GM12878 (cell line): ENCODE results near the gene CUL9.

Experiments used
- BACH1 ChIP-seq: fragments of 450-650 bp; IDR thresholded peaks from 2 replicates; pipeline ENCODE4 v1.6.1; 2017; ENCODE audit warnings: mild to moderate bottlenecking, borderline replicate concordance
- POLR2AphosphoS5 ChIP-seq: IDR thresholded peaks from 2 replicates; pipeline ENCODE4 v1.6.1; 2011; ENCODE audit warnings: mild to moderate bottlenecking, low read length, inconsistent platforms
- SMC3 ChIP-seq: IDR thresholded peaks from 2 replicates; pipeline ENCODE4 v1.6.1; 2011; ENCODE audit warnings: low read length, improper control_type of control experiment, borderline replicate concordance
- SPI1 ChIP-seq: IDR thresholded peaks from 2 replicates; pipeline ENCODE4 v1.6.1; 2011; ENCODE audit warnings: low read depth, mild to moderate bottlenecking, low read length, moderate library complexity, borderline replicate concordance; ENCODE audit not compliant: insufficient read depth
- SREBF2 ChIP-seq: IDR thresholded peaks from 2 replicates; pipeline ENCODE4 v1.6.1; 2012; ENCODE audit warnings: mild to moderate bottlenecking, low read length
- ZSCAN29 ChIP-seq: fragments of 450-650 bp; IDR thresholded peaks from 2 replicates; pipeline ENCODE4 v1.6.1; 2017; ENCODE audit warnings: mild to moderate bottlenecking, moderate library complexity
- TF ChIP-seq, protein P1 (sequence below): IDR thresholded peaks from 2 replicates; pipeline ENCODE4 v1.6.1; 2012; ENCODE audit warnings: low read length, inconsistent platforms
- TF ChIP-seq, protein P2 (sequence below): IDR thresholded peaks from 2 replicates; pipeline ENCODE4 v1.6.1; 2012; ENCODE audit warnings: mild to moderate bottlenecking, low read depth, low read length
- TF ChIP-seq, protein P3 (sequence below), 3 experiments: IDR thresholded peaks in 2 of 3; conservative IDR thresholded peaks in 1 of 3; 2 replicates each; pipeline ENCODE4 v1.5.1; 2011; ENCODE audit warnings: low read depth in 3 of 3, low read length in 3 of 3, mild to moderate bottlenecking in 3 of 3, control low read depth in 2 of 3, moderate library complexity in 2 of 3, inconsistent platforms in 1 of 3, mixed read lengths in 1 of 3; ENCODE audit not compliant: control insufficient read depth in 2 of 3, insufficient read depth in 1 of 3; ENCODE audit errors: extremely low read depth in 1 of 3

DNA sequence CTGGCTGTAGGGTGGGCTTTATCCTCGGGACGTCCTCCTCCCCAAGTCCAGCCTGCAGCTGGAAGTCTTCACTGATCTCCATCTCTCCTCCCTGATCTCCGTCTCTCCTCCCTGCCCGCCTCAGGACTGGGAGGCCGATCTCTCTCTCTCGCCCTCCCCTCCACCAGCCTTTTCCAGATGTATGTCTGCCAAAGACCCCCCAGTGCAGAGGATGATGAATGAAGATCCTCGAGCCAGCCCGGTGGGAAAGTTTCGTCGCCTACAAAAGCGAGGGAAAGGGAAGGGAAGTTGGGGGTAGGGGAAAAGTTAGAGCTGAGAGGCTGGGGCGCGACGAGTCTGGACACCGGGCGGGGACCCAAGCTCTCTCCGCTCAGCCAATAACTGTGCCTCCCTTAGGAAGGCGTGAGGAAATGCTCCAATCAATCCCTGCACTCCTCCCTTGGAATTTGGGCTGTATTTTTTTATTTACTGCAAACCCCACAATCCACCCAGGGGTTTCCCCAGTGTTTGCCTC lies 11.5 kb upstream of the CUL9 start:
- TF ChIP-seq ZSCAN29: no peak
- no peak for TF ChIP-seq SMC3
- TF ChIP-seq, protein P1, sequence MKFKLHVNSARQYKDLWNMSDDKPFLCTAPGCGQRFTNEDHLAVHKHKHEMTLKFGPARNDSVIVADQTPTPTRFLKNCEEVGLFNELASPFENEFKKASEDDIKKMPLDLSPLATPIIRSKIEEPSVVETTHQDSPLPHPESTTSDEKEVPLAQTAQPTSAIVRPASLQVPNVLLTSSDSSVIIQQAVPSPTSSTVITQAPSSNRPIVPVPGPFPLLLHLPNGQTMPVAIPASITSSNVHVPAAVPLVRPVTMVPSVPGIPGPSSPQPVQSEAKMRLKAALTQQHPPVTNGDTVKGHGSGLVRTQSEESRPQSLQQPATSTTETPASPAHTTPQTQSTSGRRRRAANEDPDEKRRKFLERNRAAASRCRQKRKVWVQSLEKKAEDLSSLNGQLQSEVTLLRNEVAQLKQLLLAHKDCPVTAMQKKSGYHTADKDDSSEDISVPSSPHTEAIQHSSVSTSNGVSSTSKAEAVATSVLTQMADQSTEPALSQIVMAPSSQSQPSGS: no peak
- no peak for TF ChIP-seq BACH1
- TF ChIP-seq, protein P2, sequence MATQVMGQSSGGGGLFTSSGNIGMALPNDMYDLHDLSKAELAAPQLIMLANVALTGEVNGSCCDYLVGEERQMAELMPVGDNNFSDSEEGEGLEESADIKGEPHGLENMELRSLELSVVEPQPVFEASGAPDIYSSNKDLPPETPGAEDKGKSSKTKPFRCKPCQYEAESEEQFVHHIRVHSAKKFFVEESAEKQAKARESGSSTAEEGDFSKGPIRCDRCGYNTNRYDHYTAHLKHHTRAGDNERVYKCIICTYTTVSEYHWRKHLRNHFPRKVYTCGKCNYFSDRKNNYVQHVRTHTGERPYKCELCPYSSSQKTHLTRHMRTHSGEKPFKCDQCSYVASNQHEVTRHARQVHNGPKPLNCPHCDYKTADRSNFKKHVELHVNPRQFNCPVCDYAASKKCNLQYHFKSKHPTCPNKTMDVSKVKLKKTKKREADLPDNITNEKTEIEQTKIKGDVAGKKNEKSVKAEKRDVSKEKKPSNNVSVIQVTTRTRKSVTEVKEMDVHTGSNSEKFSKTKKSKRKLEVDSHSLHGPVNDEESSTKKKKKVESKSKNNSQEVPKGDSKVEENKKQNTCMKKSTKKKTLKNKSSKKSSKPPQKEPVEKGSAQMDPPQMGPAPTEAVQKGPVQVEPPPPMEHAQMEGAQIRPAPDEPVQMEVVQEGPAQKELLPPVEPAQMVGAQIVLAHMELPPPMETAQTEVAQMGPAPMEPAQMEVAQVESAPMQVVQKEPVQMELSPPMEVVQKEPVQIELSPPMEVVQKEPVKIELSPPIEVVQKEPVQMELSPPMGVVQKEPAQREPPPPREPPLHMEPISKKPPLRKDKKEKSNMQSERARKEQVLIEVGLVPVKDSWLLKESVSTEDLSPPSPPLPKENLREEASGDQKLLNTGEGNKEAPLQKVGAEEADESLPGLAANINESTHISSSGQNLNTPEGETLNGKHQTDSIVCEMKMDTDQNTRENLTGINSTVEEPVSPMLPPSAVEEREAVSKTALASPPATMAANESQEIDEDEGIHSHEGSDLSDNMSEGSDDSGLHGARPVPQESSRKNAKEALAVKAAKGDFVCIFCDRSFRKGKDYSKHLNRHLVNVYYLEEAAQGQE: no peak
- TF ChIP-seq, protein P3, sequence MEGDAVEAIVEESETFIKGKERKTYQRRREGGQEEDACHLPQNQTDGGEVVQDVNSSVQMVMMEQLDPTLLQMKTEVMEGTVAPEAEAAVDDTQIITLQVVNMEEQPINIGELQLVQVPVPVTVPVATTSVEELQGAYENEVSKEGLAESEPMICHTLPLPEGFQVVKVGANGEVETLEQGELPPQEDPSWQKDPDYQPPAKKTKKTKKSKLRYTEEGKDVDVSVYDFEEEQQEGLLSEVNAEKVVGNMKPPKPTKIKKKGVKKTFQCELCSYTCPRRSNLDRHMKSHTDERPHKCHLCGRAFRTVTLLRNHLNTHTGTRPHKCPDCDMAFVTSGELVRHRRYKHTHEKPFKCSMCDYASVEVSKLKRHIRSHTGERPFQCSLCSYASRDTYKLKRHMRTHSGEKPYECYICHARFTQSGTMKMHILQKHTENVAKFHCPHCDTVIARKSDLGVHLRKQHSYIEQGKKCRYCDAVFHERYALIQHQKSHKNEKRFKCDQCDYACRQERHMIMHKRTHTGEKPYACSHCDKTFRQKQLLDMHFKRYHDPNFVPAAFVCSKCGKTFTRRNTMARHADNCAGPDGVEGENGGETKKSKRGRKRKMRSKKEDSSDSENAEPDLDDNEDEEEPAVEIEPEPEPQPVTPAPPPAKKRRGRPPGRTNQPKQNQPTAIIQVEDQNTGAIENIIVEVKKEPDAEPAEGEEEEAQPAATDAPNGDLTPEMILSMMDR (IDR thresholded peaks at IDR 0.05 in 2 of 3, conservative IDR thresholded peaks at IDR 0.05 in 1 of 3; ENCODE audit: control insufficient read depth in 2 of 3, extremely low read depth in 1 of 3, insufficient read depth in 1 of 3, low read depth in 3 of 3, low read length in 3 of 3): no peak
- TF ChIP-seq SREBF2: no peak
- no peak for TF ChIP-seq POLR2AphosphoS5
- no peak for TF ChIP-seq SPI1
